ENCODE data around the gene WDR77. TPM values are rescaled to one million over a fixed set of nuclear protein-coding genes. Genes with fewer than 3 reads are reported as not detected.
A peak's percentile ranks its signal among the peaks of the same experiment; 100 is the strongest.

WDR77 gene
- total RNA-seq, 2 donors from 2014 or later, result 24.9 to 40.6 TPM

- no peaks in the 10 kb centered on the region for H3K9me3 ChIP-seq
- H3K36me3 ChIP-seq, result no peaks in the 10 kb centered on the region
- DNase-seq (ENCODE audit: low spot score) (no peak), ATAC-seq (ENCODE audit: insufficient number of reproducible peaks, low FRiP score, low read depth) (no peak)
- no peaks in the 10 kb centered on the region for H3K27me3 ChIP-seq (replicated peaks; ENCODE audit: insufficient read depth)
- H3K27ac ChIP-seq, result no peak overlapping the region
- no peak overlapping the region for H3K4me3 ChIP-seq
- TF ChIP-seq CTCF (IDR thresholded peaks at IDR 0.05), result no peak
- H3K4me1 ChIP-seq (ENCODE audit: control insufficient read depth in 1 of 2, low read depth in 2 of 2), result no peaks in the 10 kb centered on the region
These were observed 26.3 kb downstream of the WDR77 start for GRCh38 chr1:111422546-111423391.

- TF ChIP-seq CTCF (IDR thresholded peaks at IDR 0.05), result no peak
- Histone ChIP-seq H3K4me3 (no peak overlapping the region), H3K27me3 (replicated peaks; ENCODE audit: insufficient read depth) (no peaks in the 10 kb centered on the region), H3K27ac (no peak overlapping the region), H3K36me3 (no peaks in the 10 kb centered on the region), H3K4me1 (ENCODE audit: control insufficient read depth in 1 of 2, low read depth in 2 of 2) (no peaks in the 10 kb centered on the region), H3K9me3 (no peaks in the 10 kb centered on the region)
- no peak for ATAC-seq (ENCODE audit: insufficient number of reproducible peaks, low FRiP score, low read depth)
- no peak for DNase-seq (ENCODE audit: low spot score)
These were observed 28.7 kb downstream of the WDR77 start for GRCh38 chr1:111420377-111420776.

DNA sequence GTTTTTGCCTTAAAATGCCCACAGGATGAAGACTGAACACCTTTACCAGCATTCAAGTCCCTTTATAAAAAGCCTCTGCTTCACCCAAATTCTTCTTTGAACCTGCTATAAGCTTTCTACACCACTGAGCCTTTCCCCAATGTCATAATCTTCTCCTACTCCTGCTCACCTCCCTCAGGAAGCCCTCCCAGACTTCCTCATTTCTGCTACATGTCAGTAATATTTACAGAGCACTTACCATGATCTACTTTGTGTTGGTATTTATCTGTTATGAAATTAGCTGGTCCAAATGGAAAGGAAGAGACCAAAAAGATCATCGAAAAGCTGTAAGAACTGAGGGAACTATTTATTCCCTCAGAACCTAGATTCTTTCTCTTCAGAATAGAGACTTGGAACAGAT, 30.0 kb downstream of the WDR77 start:
- no peak overlapping the region for H3K27ac ChIP-seq
- H3K36me3 ChIP-seq, result no peaks in the 10 kb centered on the region
- no peak overlapping the region for H3K4me3 ChIP-seq
- ATAC-seq (ENCODE audit: insufficient number of reproducible peaks, low FRiP score, low read depth) (no peak), DNase-seq (ENCODE audit: low spot score) (no peak)
- no peak for TF ChIP-seq CTCF (IDR thresholded peaks at IDR 0.05)
- no peaks in the 10 kb centered on the region for H3K9me3 ChIP-seq
- no peaks in the 10 kb centered on the region for H3K4me1 ChIP-seq (ENCODE audit: control insufficient read depth in 1 of 2, low read depth in 2 of 2)
- no peaks in the 10 kb centered on the region for H3K27me3 ChIP-seq (replicated peaks; ENCODE audit: insufficient read depth)

GRCh38 chr1:111417755-111418154, 31.3 kb downstream of the WDR77 start:
- TF ChIP-seq CTCF (IDR thresholded peaks at IDR 0.05), result no peak
- Histone ChIP-seq H3K27me3 (replicated peaks; ENCODE audit: insufficient read depth) (no peaks in the 10 kb centered on the region), H3K4me1 (ENCODE audit: control insufficient read depth in 1 of 2, low read depth in 2 of 2) (no peaks in the 10 kb centered on the region), H3K4me3 (no peak overlapping the region), H3K36me3 (no peaks in the 10 kb centered on the region), H3K9me3 (no peaks in the 10 kb centered on the region), H3K27ac (no peak overlapping the region)
- ATAC-seq (ENCODE audit: insufficient number of reproducible peaks, low FRiP score, low read depth) (peak; percentile 25), DNase-seq (ENCODE audit: low spot score) (no peak)

- ATAC-seq (ENCODE audit: insufficient number of reproducible peaks, low FRiP score, low read depth) (no peak), DNase-seq (ENCODE audit: low spot score) (no peak)
- H3K9me3 ChIP-seq, result no peaks in the 10 kb centered on the region
- no peak overlapping the region for H3K27ac ChIP-seq
- H3K36me3 ChIP-seq, result no peaks in the 10 kb centered on the region
- H3K27me3 ChIP-seq (replicated peaks; ENCODE audit: insufficient read depth), result no peaks in the 10 kb centered on the region
- H3K4me1 ChIP-seq (ENCODE audit: control insufficient read depth in 1 of 2, low read depth in 2 of 2), result no peaks in the 10 kb centered on the region
- H3K4me3 ChIP-seq, result no peak overlapping the region
- TF ChIP-seq CTCF (IDR thresholded peaks at IDR 0.05), result no peak
These were observed 33.6 kb downstream of the WDR77 start for GRCh38 chr1:111415461-111415860.

Measured in thoracic aorta (tissue), 2 donors.